ENCODE results near the gene CEP135. TPM values are rescaled to one million over a fixed set of nuclear protein-coding genes. Genes with fewer than 3 reads are reported as not detected.
"Not testable (repeated sequence)": the region's sequence is repeated elsewhere in the genome, so short reads cannot be mapped to it uniquely, and the experiment has no call there.

Gene CEP135
- total RNA-seq, 2 donors from 2014 or later: 1.6 to 1.8 TPM

GRCh38 chr4:56062106-56062505 lies 113.4 kb downstream of the CEP135 start:
- no peak for DNase-seq (ENCODE audit: low spot score)
- no peak for TF ChIP-seq CTCF (IDR thresholded peaks at IDR 0.05)
- no peaks in the 10 kb centered on the region for H3K4me1 ChIP-seq
- no peak overlapping the region for H3K4me3 ChIP-seq
- no peaks in the 10 kb centered on the region for H3K36me3 ChIP-seq
- H3K9me3 ChIP-seq: no peaks in the 10 kb centered on the region
- H3K27ac ChIP-seq: no peak overlapping the region
- H3K27me3 ChIP-seq: no peaks in the 10 kb centered on the region

GRCh38 chr4:56062526-56063145 lies 113.9 kb downstream of the CEP135 start:
- Histone ChIP-seq H3K36me3 (no peaks in the 10 kb centered on the region), H3K9me3 (no peaks in the 10 kb centered on the region), H3K27ac (no peak overlapping the region), H3K4me3 (no peak overlapping the region), H3K4me1 (no peaks in the 10 kb centered on the region), H3K27me3 (no peaks in the 10 kb centered on the region)
- DNase-seq (ENCODE audit: low spot score): no peak
- no peak for TF ChIP-seq CTCF (IDR thresholded peaks at IDR 0.05)

- H3K4me3 ChIP-seq: no peak overlapping the region
- DNase-seq (ENCODE audit: low spot score): no peak
- H3K4me1 ChIP-seq: no peaks in the 10 kb centered on the region
- H3K27me3 ChIP-seq: no peaks in the 10 kb centered on the region
- no peaks in the 10 kb centered on the region for H3K36me3 ChIP-seq
- TF ChIP-seq CTCF (IDR thresholded peaks at IDR 0.05): no peak
- H3K9me3 ChIP-seq: no peaks in the 10 kb centered on the region
- no peak overlapping the region for H3K27ac ChIP-seq
Observed at GRCh38 chr4:56066493-56066892, 117.7 kb downstream of the CEP135 start.

GRCh38 chr4:56067826-56068225 lies 119.1 kb downstream of the CEP135 start:
- no peaks in the 10 kb centered on the region for H3K27me3 ChIP-seq
- no peaks in the 10 kb centered on the region for H3K9me3 ChIP-seq
- DNase-seq (ENCODE audit: low spot score): no peak
- TF ChIP-seq CTCF (IDR thresholded peaks at IDR 0.05): no peak
- no peaks in the 10 kb centered on the region for H3K4me1 ChIP-seq
- no peaks in the 10 kb centered on the region for H3K36me3 ChIP-seq
- no peak overlapping the region for H3K4me3 ChIP-seq
- no peak overlapping the region for H3K27ac ChIP-seq

GRCh38 chr4:56072730-56073129 lies 124.0 kb downstream of the CEP135 start:
- H3K36me3 ChIP-seq; H3K27me3 ChIP-seq; DNase-seq (ENCODE audit: low spot score); H3K4me1 ChIP-seq; H3K4me3 ChIP-seq; H3K9me3 ChIP-seq; H3K27ac ChIP-seq: not testable (repeated sequence)

GRCh38 chr4:56077676-56078075 lies 128.9 kb downstream of the CEP135 start:
- peaks cover 0 to 9% of the 10 kb centered on the region in 2 donors for H3K9me3 ChIP-seq
- H3K27ac ChIP-seq: no peak overlapping the region
- no peaks in the 10 kb centered on the region for H3K4me1 ChIP-seq
- no peaks in the 10 kb centered on the region for H3K27me3 ChIP-seq
- no peaks in the 10 kb centered on the region for H3K36me3 ChIP-seq
- TF ChIP-seq CTCF (IDR thresholded peaks at IDR 0.05): no peak
- H3K4me3 ChIP-seq: no peak overlapping the region
- DNase-seq (ENCODE audit: low spot score): no peak
